HepG2 (cell line): ENCODE data around the gene TESPA1. TPM values are rescaled to one million over a fixed set of nuclear protein-coding genes. Genes with fewer than 3 reads are reported as not detected.

Source experiments
- ATAC-seq: fragments of 200-7000 bp; cut with Tn5 transposase; 3 replicates; pipeline ENCODE4 v1.9.1; 2020; ENCODE audit warnings: mild to moderate bottlenecking, moderate library complexity
- BruUV-seq: library from RNA; stranded (reverse); fragments of 400-500 nt; replicated peaks from 2 replicates; lab custom pipeline; 2021; lab: Mats Ljungman, UMichigan
- CTCF ChIA-PET: fragments of 300-600 bp; formaldehyde crosslinking; extraction: SDS; loops from one replicate; lab custom pipeline; 2021; ENCODE audit warnings: low total read pairs, inconsistent platforms, low intra/inter-chr PET ratio; lab: Yijun Ruan, JAX
- POLR2A ChIA-PET: fragments of 350-600 bp; sonication (Branson Sonifier 250); formaldehyde crosslinking; loops from one replicate; lab custom pipeline; 2020; ENCODE audit warnings: antibody characterized with exemption, inconsistent platforms; lab: Yijun Ruan, JAX
- DNase-seq: peaks from one replicate; pipeline ENCODE4 v3.0.0-alpha.2; 2015; ENCODE audit warnings: low spot score
- FAIRE-seq: peaks from 3 replicates; lab custom pipeline; 2011; peaks lifted over from hg19 to GRCh38; lab: Jason Lieb, UNC
- H2AFZ ChIP-seq: one replicate; pipeline ENCODE4 v1.6.1; 2011; ENCODE audit warnings: low read length, inconsistent platforms
- H3K27ac ChIP-seq: fragments of 300-600 bp; 3 replicates; pipeline ENCODE4 v1.8.0; 2011; ENCODE audit warnings: mixed run types, mild to moderate bottlenecking, mixed read lengths, low read length, inconsistent platforms; ENCODE audit not compliant: insufficient read depth; ENCODE audit errors: extremely low read length
- H3K27me3 ChIP-seq, 2 experiments: fragments of 200-600 bp in 1 of 2; 2 replicates in 1 of 2; 3 replicates in 1 of 2; pipeline versions ENCODE4 v1.6.0 to v1.8.0; 2011; ENCODE audit warnings: low read length in 2 of 2, mild to moderate bottlenecking in 2 of 2, moderate library complexity in 2 of 2, inconsistent platforms in 1 of 2; ENCODE audit not compliant: insufficient read depth in 2 of 2, control insufficient read depth in 1 of 2
- H3K36me3 ChIP-seq, 2 experiments: fragments of 200-600 bp in 1 of 2; replicated peaks in 1 of 2; 2 replicates in 1 of 2; 3 replicates in 1 of 2; pipeline versions ENCODE4 v1.5.1 to v1.8.0; 2011; ENCODE audit warnings: low read length in 2 of 2, inconsistent platforms in 1 of 2; ENCODE audit not compliant: insufficient read depth in 2 of 2, control insufficient read depth in 1 of 2
- H3K4me1 ChIP-seq: 2 replicates; pipeline ENCODE4 v1.5.1; 2012; ENCODE audit warnings: low read length, inconsistent platforms; ENCODE audit not compliant: insufficient read depth
- H3K4me2 ChIP-seq: 2 replicates; pipeline ENCODE4 v1.6.0; 2011; ENCODE audit warnings: low read depth, low read length, inconsistent platforms
- H3K4me3 ChIP-seq, 3 experiments: fragments of 200-600 bp in 1 of 3; sonication (generic), shearing (Covaris generic) in 1 of 3; replicated peaks in 1 of 3; 2 replicates each; pipeline ENCODE4 v1.5.1; 2011 to 2016; ENCODE audit warnings: low read length in 3 of 3, inconsistent platforms in 2 of 3, low read depth in 2 of 3, mild to moderate bottlenecking in 2 of 3, control low read depth in 1 of 3, mixed read lengths in 1 of 3; ENCODE audit not compliant: insufficient read depth in 1 of 3
- H3K79me2 ChIP-seq: one replicate; pipeline ENCODE4 v1.6.1; 2011; ENCODE audit warnings: low read length, inconsistent platforms; ENCODE audit not compliant: insufficient read depth
- H3K9ac ChIP-seq: 2 replicates; pipeline ENCODE4 v1.6.0; 2011; ENCODE audit warnings: mild to moderate bottlenecking, low read depth, low read length, inconsistent platforms; ENCODE audit not compliant: insufficient read depth
- H3K9me3 ChIP-seq: 2 replicates; pipeline ENCODE4 v1.5.1; 2012; ENCODE audit warnings: mild to moderate bottlenecking, low read length
- H4K20me1 ChIP-seq: 2 replicates; pipeline ENCODE4 v1.6.0; 2011; ENCODE audit warnings: inconsistent platforms, mild to moderate bottlenecking, low read length, moderate library complexity; ENCODE audit not compliant: insufficient read depth
- CHD4 ChIP-seq: fragments of 200-600 bp; sonication (generic); IDR thresholded peaks from 2 replicates; pipeline ENCODE4 v1.7.0; 2017; ENCODE audit warnings: mild to moderate bottlenecking, low read length, borderline replicate concordance
- RBAK ChIP-seq: sonication (generic); formaldehyde crosslinking; IDR thresholded peaks from 2 replicates; pipeline ENCODE4 v1.5.1; 2020; ENCODE audit warnings: mild to moderate bottlenecking, missing genetic modification reagents
- SNAPC2 ChIP-seq: sonication (generic); formaldehyde crosslinking; IDR thresholded peaks from 2 replicates; pipeline ENCODE4 v1.8.1; 2022; ENCODE audit warnings: mild to moderate bottlenecking, missing genetic modification reagents
- STAT5B ChIP-seq: sonication (generic); formaldehyde crosslinking; IDR thresholded peaks from 2 replicates; pipeline ENCODE4 v1.4.0; 2020; ENCODE audit warnings: missing genetic modification reagents
- TERF1 ChIP-seq: sonication (generic); formaldehyde crosslinking; IDR thresholded peaks from 2 replicates; pipeline ENCODE4 v1.8.0; 2022; ENCODE audit warnings: mild to moderate bottlenecking, missing genetic modification reagents, moderate library complexity
- USF2 ChIP-seq, 2 experiments: sonication (generic) in 1 of 2; formaldehyde crosslinking in 1 of 2; IDR thresholded peaks; 2 replicates each; pipeline versions ENCODE4 v1.5.1 to v1.6.1; 2011 to 2020; ENCODE audit warnings: borderline replicate concordance in 1 of 2, low read depth in 1 of 2, low read length in 1 of 2, mild to moderate bottlenecking in 1 of 2, missing genetic modification reagents in 1 of 2, moderate library complexity in 1 of 2
- WGBS: methylation state at CpG from one replicate; pipeline ENCODE4 v1.1.6; 2017; ENCODE audit warnings: low lambda C conversion rate; 5-methylcytosine and 5-hydroxymethylcytosine counted together
- in situ Hi-C: cut with HindIII; loops from 2 replicates; pipeline ENCODE4 v1.10.0; 2017; ENCODE audit warnings: low pct_unique_long_range_greater_than_20kb; ENCODE audit not compliant: extremely low pct_ligation_motif_present
- intact Hi-C: fragments of 100-400 bp; cut with micrococcal nuclease; formaldehyde crosslinking; loops from one replicate; pipeline ENCODE4 v1.10.0; 2022; ENCODE audit not compliant: unreplicated experiment
- polyA plus RNA-seq, 8 experiments: library from polyadenylated mRNA; depleted of rRNA in 3 of 8; stranded (reverse) in 7 of 8; unstranded in 1 of 8; fragments of >200 nt; fragmentation: Illumina TruSeq in 4 of 8; extraction: Trizol in 4 of 8; gene quantifications; 2 replicates each; pipeline versions ENCODE4 v1.2.1 to v1.2.3, GENCODE V29; 2011 to 2016; ENCODE audit warnings: low read depth in 4 of 8, missing spikeins in 1 of 8, mixed read lengths in 1 of 8; ENCODE audit not compliant: insufficient read depth in 1 of 8
- total RNA-seq, 5 experiments: library from RNA; depleted of rRNA; stranded (reverse); fragments of >200 nt; fragmentation: Illumina TruSeq; extraction: Trizol; gene quantifications; 2 replicates each; pipeline ENCODE4 v1.2.3, GENCODE V29; 2016; ENCODE audit warnings: low read depth in 1 of 5
- TF ChIP-seq, protein P1 (sequence below): IDR thresholded peaks from 2 replicates; pipeline ENCODE4 v1.6.1; 2016; ENCODE audit warnings: low read depth, missing genetic modification reagents, missing compliant biosample characterization
- TF ChIP-seq, protein P2 (sequence below): sonication (generic); formaldehyde crosslinking; IDR thresholded peaks from 2 replicates; pipeline ENCODE4 v1.5.0; 2020; ENCODE audit warnings: mild to moderate bottlenecking, missing genetic modification reagents, borderline replicate concordance

The TESPA1 gene
- total and polyA plus RNA-seq, 2 of the 13 experiments (the other 11 are each of a cell fraction or from before 2014, with no cell fraction given) = not detected

GRCh38 chr12:55034218-55034617, 49.7 kb upstream of the TESPA1 start (continued):
- TF ChIP-seq, protein P1, sequence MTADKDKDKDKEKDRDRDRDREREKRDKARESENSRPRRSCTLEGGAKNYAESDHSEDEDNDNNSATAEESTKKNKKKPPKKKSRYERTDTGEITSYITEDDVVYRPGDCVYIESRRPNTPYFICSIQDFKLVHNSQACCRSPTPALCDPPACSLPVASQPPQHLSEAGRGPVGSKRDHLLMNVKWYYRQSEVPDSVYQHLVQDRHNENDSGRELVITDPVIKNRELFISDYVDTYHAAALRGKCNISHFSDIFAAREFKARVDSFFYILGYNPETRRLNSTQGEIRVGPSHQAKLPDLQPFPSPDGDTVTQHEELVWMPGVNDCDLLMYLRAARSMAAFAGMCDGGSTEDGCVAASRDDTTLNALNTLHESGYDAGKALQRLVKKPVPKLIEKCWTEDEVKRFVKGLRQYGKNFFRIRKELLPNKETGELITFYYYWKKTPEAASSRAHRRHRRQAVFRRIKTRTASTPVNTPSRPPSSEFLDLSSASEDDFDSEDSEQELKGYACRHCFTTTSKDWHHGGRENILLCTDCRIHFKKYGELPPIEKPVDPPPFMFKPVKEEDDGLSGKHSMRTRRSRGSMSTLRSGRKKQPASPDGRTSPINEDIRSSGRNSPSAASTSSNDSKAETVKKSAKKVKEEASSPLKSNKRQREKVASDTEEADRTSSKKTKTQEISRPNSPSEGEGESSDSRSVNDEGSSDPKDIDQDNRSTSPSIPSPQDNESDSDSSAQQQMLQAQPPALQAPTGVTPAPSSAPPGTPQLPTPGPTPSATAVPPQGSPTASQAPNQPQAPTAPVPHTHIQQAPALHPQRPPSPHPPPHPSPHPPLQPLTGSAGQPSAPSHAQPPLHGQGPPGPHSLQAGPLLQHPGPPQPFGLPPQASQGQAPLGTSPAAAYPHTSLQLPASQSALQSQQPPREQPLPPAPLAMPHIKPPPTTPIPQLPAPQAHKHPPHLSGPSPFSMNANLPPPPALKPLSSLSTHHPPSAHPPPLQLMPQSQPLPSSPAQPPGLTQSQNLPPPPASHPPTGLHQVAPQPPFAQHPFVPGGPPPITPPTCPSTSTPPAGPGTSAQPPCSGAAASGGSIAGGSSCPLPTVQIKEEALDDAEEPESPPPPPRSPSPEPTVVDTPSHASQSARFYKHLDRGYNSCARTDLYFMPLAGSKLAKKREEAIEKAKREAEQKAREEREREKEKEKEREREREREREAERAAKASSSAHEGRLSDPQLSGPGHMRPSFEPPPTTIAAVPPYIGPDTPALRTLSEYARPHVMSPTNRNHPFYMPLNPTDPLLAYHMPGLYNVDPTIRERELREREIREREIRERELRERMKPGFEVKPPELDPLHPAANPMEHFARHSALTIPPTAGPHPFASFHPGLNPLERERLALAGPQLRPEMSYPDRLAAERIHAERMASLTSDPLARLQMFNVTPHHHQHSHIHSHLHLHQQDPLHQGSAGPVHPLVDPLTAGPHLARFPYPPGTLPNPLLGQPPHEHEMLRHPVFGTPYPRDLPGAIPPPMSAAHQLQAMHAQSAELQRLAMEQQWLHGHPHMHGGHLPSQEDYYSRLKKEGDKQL (CRISPR knock-in tag) = no peak
- no peak for TF ChIP-seq RBAK (CRISPR knock-in tag)

DNA sequence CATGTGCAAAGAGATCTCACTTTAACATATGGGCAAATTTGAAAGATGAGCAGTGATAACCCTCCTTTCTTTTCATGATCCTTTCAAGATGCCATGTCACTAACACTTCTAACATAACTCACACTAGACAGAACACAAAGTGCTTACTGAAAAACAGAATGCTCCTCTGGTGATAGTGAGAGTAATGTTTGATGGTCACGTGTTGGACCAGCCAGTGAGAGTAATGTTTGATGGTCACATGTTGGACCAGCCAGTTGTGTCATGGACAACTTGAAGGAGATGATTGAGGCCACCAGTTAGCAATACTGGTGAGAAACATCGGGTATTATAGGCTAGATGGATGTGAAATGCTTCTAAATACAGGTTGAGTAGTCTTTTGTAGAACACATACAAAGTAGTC, 40.9 kb upstream of the TESPA1 start:
- no peaks in the 10 kb centered on the region for H3K36me3 ChIP-seq
- BruUV-seq = no TSS peak
- H3K4me2 ChIP-seq = no peak overlapping the region
- ATAC-seq = no peak
- no peaks in the 10 kb centered on the region for H3K27me3 ChIP-seq
- no peak overlapping the region for H3K4me3 ChIP-seq
- H3K79me2 ChIP-seq = no peaks in the 10 kb centered on the region
- no peak for FAIRE-seq
- H2AFZ ChIP-seq = no peak overlapping the region
- ChIA-PET POLR2A (no interaction called here), CTCF (no interaction called here)
- intact Hi-C loops = no loop called here
- no peaks in the 10 kb centered on the region for H3K9me3 ChIP-seq
- H4K20me1 ChIP-seq = no peaks in the 10 kb centered on the region
- no peak for DNase-seq
- no peaks in the 10 kb centered on the region for H3K4me1 ChIP-seq
- 0% methylated on average over 2 of the region's 2 CpGs for WGBS
- in situ Hi-C loops = no loop called here
- H3K9ac ChIP-seq = no peak overlapping the region
- H3K27ac ChIP-seq = no peak overlapping the region
- TF ChIP-seq, protein P2, sequence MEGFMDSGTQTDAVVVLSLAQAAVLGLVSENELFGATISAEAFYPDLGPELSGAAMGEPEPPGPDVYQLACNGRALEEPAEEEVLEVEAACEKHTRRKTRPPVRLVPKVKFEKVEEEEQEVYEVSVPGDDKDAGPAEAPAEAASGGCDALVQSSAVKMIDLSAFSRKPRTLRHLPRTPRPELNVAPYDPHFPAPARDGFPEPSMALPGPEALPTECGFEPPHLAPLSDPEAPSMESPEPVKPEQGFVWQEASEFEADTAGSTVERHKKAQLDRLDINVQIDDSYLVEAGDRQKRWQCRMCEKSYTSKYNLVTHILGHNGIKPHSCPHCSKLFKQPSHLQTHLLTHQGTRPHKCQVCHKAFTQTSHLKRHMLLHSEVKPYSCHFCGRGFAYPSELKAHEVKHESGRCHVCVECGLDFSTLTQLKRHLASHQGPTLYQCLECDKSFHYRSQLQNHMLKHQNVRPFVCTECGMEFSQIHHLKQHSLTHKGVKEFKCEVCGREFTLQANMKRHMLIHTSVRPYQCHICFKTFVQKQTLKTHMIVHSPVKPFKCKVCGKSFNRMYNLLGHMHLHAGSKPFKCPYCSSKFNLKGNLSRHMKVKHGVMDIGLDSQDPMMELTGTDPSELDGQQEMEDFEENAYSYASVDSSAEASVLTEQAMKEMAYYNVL (CRISPR knock-in tag) = no peak
- TF ChIP-seq SNAPC2 (CRISPR knock-in tag) (no peak), TERF1 (no peak), USF2 (IDR thresholded peaks at IDR 0.05; ENCODE audit: low read depth, low read length) (peak; percentile 20; the same call in 1 of the 2 replicates), USF2 (CRISPR knock-in tag; IDR thresholded peaks at IDR 0.05; ENCODE audit: borderline replicate concordance) (no peak), STAT5B (CRISPR knock-in tag) (no peak), CHD4 (no peak)
